NCI-H2081 (cell line): ENCODE measurements around the gene CACNA1H.
"Not testable (repeated sequence)": the region's sequence is repeated elsewhere in the genome, so short reads cannot be mapped to it uniquely, and the experiment has no call there.

Source experiments
- DNase-seq, 2 experiments: peaks; one replicate each; lab custom pipeline; 2025; lab: John Stamatoyannopoulos, UW

Gene CACNA1H

GRCh38 chr16:1213796-1214372, 61.0 kb downstream of the CACNA1H start:
- DNase-seq, result no peak

GRCh38 chr16:1214719-1215118, 61.8 kb downstream of the CACNA1H start:
- DNase-seq, result no peak

- DNase-seq, result no peak
Observed at GRCh38 chr16:1215574-1216295, 62.8 kb downstream of the CACNA1H start.

- peak in 1 of 2 experiments; percentile 14 for DNase-seq
Observed at GRCh38 chr16:1216296-1216619, 63.4 kb downstream of the CACNA1H start.

GRCh38 chr16:1216681-1217400, 63.9 kb downstream of the CACNA1H start:
- DNase-seq, result no peak

- no peak for DNase-seq
Observed at GRCh38 chr16:1217526-1217925, 64.6 kb downstream of the CACNA1H start.

- DNase-seq, result no peak
Observed at GRCh38 chr16:1218061-1218929, 65.4 kb downstream of the CACNA1H start.

GRCh38 chr16:1218930-1219611, 66.2 kb downstream of the CACNA1H start:
- no peak for DNase-seq

GRCh38 chr16:1220098-1220728, 67.3 kb downstream of the CACNA1H start:
- DNase-seq, result no peak

GRCh38 chr16:1220841-1221627, 68.1 kb downstream of the CACNA1H start:
- no peak for DNase-seq

GRCh38 chr16:1221628-1222552, 69.0 kb downstream of the CACNA1H start:
- DNase-seq, result no peak

GRCh38 chr16:1222553-1223354, 69.8 kb downstream of the CACNA1H start:
- no peak for DNase-seq

GRCh38 chr16:1223355-1224214, 70.7 kb downstream of the CACNA1H start:
- no peak for DNase-seq

- no peak for DNase-seq
Observed at GRCh38 chr16:1224558-1224957, 71.7 kb downstream of the CACNA1H start.

- no peak for DNase-seq
Observed at GRCh38 chr16:1225051-1225451, 72.1 kb downstream of the CACNA1H start, which contains the start of gene TPSG1. Gene TPSG1 (minus strand): TSS chr16:1225268. CDS start chr16:1225252, 16 bp downstream.

- not testable (repeated sequence) for DNase-seq
Observed at GRCh38 chr16:1225728-1226311, 72.9 kb downstream of the CACNA1H start.

- DNase-seq, result not testable (repeated sequence)
Observed at GRCh38 chr16:1226692-1227091, 73.8 kb downstream of the CACNA1H start.
